HepG2 (cell line): ENCODE results near the gene NEDD4L. TPM values are rescaled to one million over a fixed set of nuclear protein-coding genes. Genes with fewer than 3 reads are reported as not detected.

Experiments used
- BCL6 ChIP-seq: IDR thresholded peaks from 2 replicates; pipeline ENCODE4 v1.6.1; 2016; ENCODE audit warnings: missing genetic modification reagents, missing compliant biosample characterization
- FOXK2 ChIP-seq: fragments of 450-650 bp; IDR thresholded peaks from 2 replicates; pipeline ENCODE4 v1.6.1; 2016
- HMGXB3 ChIP-seq: sonication (generic); formaldehyde crosslinking; IDR thresholded peaks from 2 replicates; pipeline ENCODE4 v1.4.0; 2020; ENCODE audit warnings: missing genetic modification reagents, borderline replicate concordance
- HMGXB4 ChIP-seq, 2 experiments: sonication (generic) in 1 of 2; formaldehyde crosslinking in 1 of 2; IDR thresholded peaks; 2 replicates each; pipeline versions ENCODE4 v1.4.0 to v1.6.1; 2018 to 2020; ENCODE audit warnings: missing genetic modification reagents in 2 of 2, borderline replicate concordance in 1 of 2, low read depth in 1 of 2, mild to moderate bottlenecking in 1 of 2, missing biosample characterization in 1 of 2
- MYPOP ChIP-seq: sonication (generic); formaldehyde crosslinking; IDR thresholded peaks from 2 replicates; pipeline ENCODE4 v1.8.1; 2023; ENCODE audit warnings: mild to moderate bottlenecking, moderate library complexity, missing genetic modification reagents
- NPAS2 ChIP-seq: sonication (generic); formaldehyde crosslinking; IDR thresholded peaks from 2 replicates; pipeline ENCODE4 v1.8.0; 2022; ENCODE audit warnings: mild to moderate bottlenecking, missing genetic modification reagents, borderline replicate concordance
- RORA ChIP-seq: sonication (generic); formaldehyde crosslinking; IDR thresholded peaks from 2 replicates; pipeline ENCODE4 v1.5.0; 2020; ENCODE audit warnings: mild to moderate bottlenecking, missing genetic modification reagents, moderate library complexity
- SOX5 ChIP-seq: IDR thresholded peaks from 2 replicates; pipeline ENCODE4 v1.6.1; 2016; ENCODE audit warnings: borderline replicate concordance
- SP140L ChIP-seq: sonication (generic); formaldehyde crosslinking; IDR thresholded peaks from 2 replicates; pipeline ENCODE4 v1.4.0; 2020; ENCODE audit warnings: missing genetic modification reagents, borderline replicate concordance
- ZHX1 ChIP-seq: sonication (generic); formaldehyde crosslinking; IDR thresholded peaks from 2 replicates; pipeline ENCODE4 v1.8.1; 2022; ENCODE audit warnings: low read depth, mild to moderate bottlenecking, missing genetic modification reagents
- polyA plus RNA-seq, 8 experiments: library from polyadenylated mRNA; depleted of rRNA in 3 of 8; stranded (reverse) in 7 of 8; unstranded in 1 of 8; fragments of >200 nt; fragmentation: Illumina TruSeq in 4 of 8; extraction: Trizol in 4 of 8; gene quantifications; 2 replicates each; pipeline versions ENCODE4 v1.2.1 to v1.2.3, GENCODE V29; 2011 to 2016; ENCODE audit warnings: low read depth in 4 of 8, missing spikeins in 1 of 8, mixed read lengths in 1 of 8; ENCODE audit not compliant: insufficient read depth in 1 of 8
- total RNA-seq, 5 experiments: library from RNA; depleted of rRNA; stranded (reverse); fragments of >200 nt; fragmentation: Illumina TruSeq; extraction: Trizol; gene quantifications; 2 replicates each; pipeline ENCODE4 v1.2.3, GENCODE V29; 2016; ENCODE audit warnings: low read depth in 1 of 5
- TF ChIP-seq, protein P1 (sequence below), 2 experiments: sonication (generic) in 1 of 2; formaldehyde crosslinking in 1 of 2; IDR thresholded peaks; 2 replicates each; pipeline versions ENCODE4 v1.4.0 to v1.6.1; 2016 to 2020; ENCODE audit warnings: borderline replicate concordance in 1 of 2, low read depth in 1 of 2, mild to moderate bottlenecking in 1 of 2, missing genetic modification reagents in 1 of 2
- TF ChIP-seq, protein P2 (sequence below): fragments of 450-650 bp; IDR thresholded peaks from 2 replicates; pipeline ENCODE4 v1.6.1; 2016

Gene NEDD4L
- total and polyA plus RNA-seq, 2 of the 13 experiments (the other 11 are each of a cell fraction or from before 2014, with no cell fraction given), result 168 to 390 TPM

GRCh38 chr18:58407263-58407648 is 363.2 kb downstream of the NEDD4L start (continued):
- TF ChIP-seq NPAS2 (CRISPR knock-in tag) (no peak), MYPOP (CRISPR knock-in tag) (peak; percentile 15), ZHX1 (CRISPR knock-in tag) (peak; percentile 65; the same call in 1 of the 2 replicates), RORA (no peak), FOXK2 (no peak), HMGXB4 (CRISPR knock-in tag; IDR thresholded peaks at IDR 0.05; ENCODE audit: borderline replicate concordance in 1 of 2, low read depth in 1 of 2) (peak; percentile 6 to 35; a peak in 1 of 4 replicates), SOX5 (0 out of 2 replicates have a peak, but pooled peaks have one; percentile 53), HMGXB3 (CRISPR knock-in tag) (peak; percentile 36; the same call in 1 of the 2 replicates), BCL6 (CRISPR knock-in tag) (peak; percentile 85), SP140L (0 out of 2 replicates have a peak, but pooled peaks have one; percentile 12)
- TF ChIP-seq, protein P1, sequence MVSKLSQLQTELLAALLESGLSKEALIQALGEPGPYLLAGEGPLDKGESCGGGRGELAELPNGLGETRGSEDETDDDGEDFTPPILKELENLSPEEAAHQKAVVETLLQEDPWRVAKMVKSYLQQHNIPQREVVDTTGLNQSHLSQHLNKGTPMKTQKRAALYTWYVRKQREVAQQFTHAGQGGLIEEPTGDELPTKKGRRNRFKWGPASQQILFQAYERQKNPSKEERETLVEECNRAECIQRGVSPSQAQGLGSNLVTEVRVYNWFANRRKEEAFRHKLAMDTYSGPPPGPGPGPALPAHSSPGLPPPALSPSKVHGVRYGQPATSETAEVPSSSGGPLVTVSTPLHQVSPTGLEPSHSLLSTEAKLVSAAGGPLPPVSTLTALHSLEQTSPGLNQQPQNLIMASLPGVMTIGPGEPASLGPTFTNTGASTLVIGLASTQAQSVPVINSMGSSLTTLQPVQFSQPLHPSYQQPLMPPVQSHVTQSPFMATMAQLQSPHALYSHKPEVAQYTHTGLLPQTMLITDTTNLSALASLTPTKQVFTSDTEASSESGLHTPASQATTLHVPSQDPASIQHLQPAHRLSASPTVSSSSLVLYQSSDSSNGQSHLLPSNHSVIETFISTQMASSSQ (IDR thresholded peaks at IDR 0.05; ENCODE audit: low read depth), result no peak
- TF ChIP-seq, protein P1 (CRISPR knock-in tag; IDR thresholded peaks at IDR 0.05; ENCODE audit: borderline replicate concordance), result no peak
- TF ChIP-seq, protein P2, sequence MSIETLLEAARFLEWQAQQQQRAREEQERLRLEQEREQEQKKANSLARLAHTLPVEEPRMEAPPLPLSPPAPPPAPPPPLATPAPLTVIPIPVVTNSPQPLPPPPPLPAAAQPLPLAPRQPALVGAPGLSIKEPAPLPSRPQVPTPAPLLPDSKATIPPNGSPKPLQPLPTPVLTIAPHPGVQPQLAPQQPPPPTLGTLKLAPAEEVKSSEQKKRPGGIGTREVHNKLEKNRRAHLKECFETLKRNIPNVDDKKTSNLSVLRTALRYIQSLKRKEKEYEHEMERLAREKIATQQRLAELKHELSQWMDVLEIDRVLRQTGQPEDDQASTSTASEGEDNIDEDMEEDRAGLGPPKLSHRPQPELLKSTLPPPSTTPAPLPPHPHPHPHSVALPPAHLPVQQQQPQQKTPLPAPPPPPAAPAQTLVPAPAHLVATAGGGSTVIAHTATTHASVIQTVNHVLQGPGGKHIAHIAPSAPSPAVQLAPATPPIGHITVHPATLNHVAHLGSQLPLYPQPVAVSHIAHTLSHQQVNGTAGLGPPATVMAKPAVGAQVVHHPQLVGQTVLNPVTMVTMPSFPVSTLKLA, result no peak
